ENCODE measurements around the gene CCDC201.
"Not testable (repeated sequence)": the region's sequence is repeated elsewhere in the genome, so short reads cannot be mapped to it uniquely, and the experiment has no call there.

Gene CCDC201

GRCh38 chr7:45874408-45875131 is 1.7 kb upstream of the CCDC201 start:
- no peak for DNase-seq (ENCODE audit: low spot score)

- no peak for DNase-seq (ENCODE audit: low spot score)
Observed at GRCh38 chr7:45873355-45873754, 473 bp upstream of the CCDC201 start.

- DNase-seq (ENCODE audit: low spot score) = peak; percentile 17
Observed at GRCh38 chr7:45872116-45873034, 507 bp downstream of the CCDC201 start.

- DNase-seq (ENCODE audit: low spot score) = no peak
Observed at GRCh38 chr7:45869426-45869825, 3.5 kb downstream of the CCDC201 start.

- DNase-seq (ENCODE audit: low spot score) = no peak
Observed at GRCh38 chr7:45867471-45867870, 5.4 kb downstream of the CCDC201 start.

- DNase-seq (ENCODE audit: low spot score) = no peak
Observed at GRCh38 chr7:45865594-45866410, 7.1 kb downstream of the CCDC201 start.

GRCh38 chr7:45863715-45864114 is 9.2 kb downstream of the CCDC201 start:
- DNase-seq (ENCODE audit: low spot score) = no peak

- DNase-seq (ENCODE audit: low spot score) = not testable (repeated sequence)
Observed at GRCh38 chr7:45856888-45857287, 16.0 kb downstream of the CCDC201 start.

- DNase-seq (ENCODE audit: low spot score) = not testable (repeated sequence)
Observed at GRCh38 chr7:45855680-45856079, 17.2 kb downstream of the CCDC201 start.

GRCh38 chr7:45853491-45853890 is 19.4 kb downstream of the CCDC201 start:
- not testable (repeated sequence) for DNase-seq (ENCODE audit: low spot score)

- DNase-seq (ENCODE audit: low spot score) = not testable (repeated sequence)
Observed at GRCh38 chr7:45852984-45853383, 19.9 kb downstream of the CCDC201 start.

- DNase-seq (ENCODE audit: low spot score) = not testable (repeated sequence)
Observed at GRCh38 chr7:45848734-45849133, 24.1 kb downstream of the CCDC201 start.

GRCh38 chr7:45846536-45846935 is 26.3 kb downstream of the CCDC201 start:
- DNase-seq (ENCODE audit: low spot score) = not testable (repeated sequence)

GRCh38 chr7:45841926-45842717 is 30.8 kb downstream of the CCDC201 start:
- not testable (repeated sequence) for DNase-seq (ENCODE audit: low spot score)

- not testable (repeated sequence) for DNase-seq (ENCODE audit: low spot score)
Observed at GRCh38 chr7:45838852-45839251, 34.0 kb downstream of the CCDC201 start.

GRCh38 chr7:45832433-45833177 is 40.3 kb downstream of the CCDC201 start:
- DNase-seq (ENCODE audit: low spot score) = not testable (repeated sequence)

- DNase-seq (ENCODE audit: low spot score) = not testable (repeated sequence)
Observed at GRCh38 chr7:45829846-45830245, 43.0 kb downstream of the CCDC201 start.

- not testable (repeated sequence) for DNase-seq (ENCODE audit: low spot score)
Observed at GRCh38 chr7:45827731-45828130, 45.2 kb downstream of the CCDC201 start.

- DNase-seq (ENCODE audit: low spot score) = not testable (repeated sequence)
Observed at GRCh38 chr7:45826550-45826949, 46.3 kb downstream of the CCDC201 start.

GRCh38 chr7:45818763-45819162 is 54.1 kb downstream of the CCDC201 start:
- DNase-seq (ENCODE audit: low spot score) = not testable (repeated sequence)

All from NAMALWA (cell line).